B cell (primary cell): Measurements from ENCODE around the gene MLXIP. TPM values are rescaled to one million over a fixed set of nuclear protein-coding genes. Genes with fewer than 3 reads are reported as not detected.

Experiments
- ATAC-seq: fragments of 200-7000 bp; cut with Tn5 transposase; one replicate; pipeline ENCODE4 v1.10.0; 2021; ENCODE audit warnings: low read depth, mild to moderate bottlenecking, moderate number of reproducible peaks, moderate library complexity
- CTCF ChIA-PET: fragments of 350-600 bp; sonication (Branson Sonifier 250); formaldehyde crosslinking; loops from one replicate; lab custom pipeline; 2021; ENCODE audit warnings: antibody characterized with exemption, inconsistent platforms; lab: Charles Lee
- POLR2A ChIA-PET: fragments of 350-600 bp; sonication (Branson Sonifier 250); formaldehyde crosslinking; loops from one replicate; lab custom pipeline; 2021; ENCODE audit warnings: antibody characterized with exemption; lab: Charles Lee
- DNase-seq: peaks from one replicate; pipeline ENCODE4 v3.0.0; 2013
- H2AFZ ChIP-seq: 2 replicates; pipeline ENCODE4 v1.6.1; 2012; ENCODE audit warnings: mild to moderate bottlenecking, low read depth, low read length; ENCODE audit not compliant: insufficient read depth, poor library complexity, severe bottlenecking
- H3K27ac ChIP-seq, 2 donors: 1 replicate in 1 of 2; 2 replicates in 1 of 2; pipeline ENCODE4 v1.5.1; 2012 to 2013; ENCODE audit warnings: low read length in 2 of 2, mild to moderate bottlenecking in 2 of 2, moderate library complexity in 1 of 2
- H3K27me3 ChIP-seq, 4 experiments: fragments of 200-600 bp in 1 of 4; sonication (generic) in 1 of 4; replicated peaks in 1 of 4; 1 replicate in 2 of 4; 2 replicates in 2 of 4; pipeline versions ENCODE4 v1.6.1 to v1.7.0; 2013 to 2016; ENCODE audit warnings: low read length in 3 of 4, mild to moderate bottlenecking in 2 of 4, mixed read lengths in 1 of 4, moderate library complexity in 1 of 4; ENCODE audit not compliant: insufficient read depth in 4 of 4, control insufficient read depth in 3 of 4; ENCODE audit errors: control extremely low read depth in 1 of 4
- H3K36me3 ChIP-seq, 2 experiments: replicated peaks in 1 of 2; 1 replicate in 1 of 2; 2 replicates in 1 of 2; pipeline versions ENCODE4 v1.6.1 to v1.7.1; 2013; ENCODE audit warnings: low read length in 1 of 2; ENCODE audit not compliant: insufficient read depth in 2 of 2, control insufficient read depth in 1 of 2; ENCODE audit errors: control extremely low read depth in 1 of 2, extremely low read depth in 1 of 2
- H3K4me1 ChIP-seq, 2 donors: fragments of 200-600 bp in 1 of 2; sonication (generic) in 1 of 2; 1 replicate in 1 of 2; 2 replicates in 1 of 2; pipeline versions ENCODE4 v1.5.1 to v1.6.1; 2013 to 2017; ENCODE audit warnings: low read length in 2 of 2; ENCODE audit not compliant: control insufficient read depth in 2 of 2, insufficient read depth in 2 of 2
- H3K4me2 ChIP-seq: replicated peaks from 2 replicates; pipeline ENCODE3; 2012; ENCODE audit warnings: mild to moderate bottlenecking, low read depth, low read length; ENCODE audit not compliant: poor library complexity, severe bottlenecking
- H3K4me3 ChIP-seq, 5 experiments: fragments of 200-600 bp in 1 of 5; sonication (generic) in 1 of 5; 1 replicate in 3 of 5; 2 replicates in 2 of 5; pipeline versions ENCODE4 v1.5.1 to v1.7.0; 2011 to 2016; ENCODE audit warnings: low read length in 4 of 5, mild to moderate bottlenecking in 4 of 5, low read depth in 2 of 5, control low read depth in 1 of 5, moderate library complexity in 1 of 5; ENCODE audit not compliant: insufficient read depth in 1 of 5; ENCODE audit errors: control extremely low read depth in 1 of 5, extremely low read depth in 1 of 5
- H3K79me2 ChIP-seq: fragments of 200-600 bp; sonication (generic); one replicate; pipeline ENCODE4 v1.6.0; 2016; ENCODE audit warnings: low read length; ENCODE audit not compliant: control insufficient read depth, insufficient read depth
- H3K9ac ChIP-seq: fragments of 200-600 bp; sonication (generic); 2 replicates; pipeline ENCODE4 v1.6.1; 2017; ENCODE audit warnings: mild to moderate bottlenecking, low read length, moderate library complexity
- H3K9me3 ChIP-seq, 3 donors: one replicate each; pipeline versions ENCODE4 v1.6.1 to v1.7.1; 2013; ENCODE audit warnings: low read length in 2 of 3; ENCODE audit not compliant: control insufficient read depth in 2 of 3, insufficient read depth in 1 of 3; ENCODE audit errors: control extremely low read depth in 1 of 3
- H4K20me1 ChIP-seq: 2 replicates; pipeline ENCODE4 v1.6.0; 2012; ENCODE audit warnings: mild to moderate bottlenecking, low read length; ENCODE audit not compliant: insufficient read depth, control insufficient read depth, poor library complexity, severe bottlenecking
- H3K27ac Mint-ChIP-seq: one replicate; pipeline ENCODE4 v1.8.0; 2021; ENCODE audit warnings: mixed read lengths
- H3K27me3 Mint-ChIP-seq: one replicate; pipeline ENCODE4 v1.8.0; 2021; ENCODE audit warnings: mixed read lengths
- H3K4me1 Mint-ChIP-seq: one replicate; pipeline ENCODE4 v1.8.0; 2021; ENCODE audit warnings: mixed read lengths
- H3K4me3 Mint-ChIP-seq: one replicate; pipeline ENCODE4 v1.8.0; 2021; ENCODE audit warnings: mixed read lengths
- H3K9me3 Mint-ChIP-seq: one replicate; pipeline ENCODE4 v1.8.0; 2022; ENCODE audit warnings: mixed read lengths; ENCODE audit not compliant: insufficient read depth
- CTCF ChIP-seq: fragments of 200-600 bp; IDR thresholded peaks from one replicate; pipeline ENCODE4 v1.8.0; 2022; ENCODE audit warnings: antibody characterized with exemption, mild to moderate bottlenecking
- EZH2 ChIP-seq: IDR thresholded peaks from 2 replicates; pipeline ENCODE4 v1.6.1; 2012; ENCODE audit warnings: borderline replicate concordance, low read depth, mild to moderate bottlenecking, moderate library complexity, low read length; ENCODE audit not compliant: insufficient read depth, poor library complexity, severe bottlenecking
- WGBS: methylation state at CpG from one replicate; pipeline ENCODE4 v1.1.5; 2013; ENCODE audit warnings: missing lambda C conversion rate; ENCODE audit not compliant: insufficient coverage; 5-methylcytosine and 5-hydroxymethylcytosine counted together
- intact Hi-C: fragments of 100-400 bp; cut with micrococcal nuclease; formaldehyde crosslinking; loops from one replicate; pipeline ENCODE4 v1.10.0; 2022
- polyA minus RNA-seq: library from RNA; depleted of rRNA, polyadenylated mRNA; stranded (reverse); fragments of >200 nt; gene quantifications from 2 replicates; pipeline ENCODE4 v1.2.3, GENCODE V29; 2012
- polyA plus RNA-seq: library from polyadenylated mRNA; depleted of rRNA; stranded (reverse); fragments of >200 nt; gene quantifications from 2 replicates; pipeline ENCODE4 v1.2.3, GENCODE V29; 2012
- total RNA-seq, 2 donors: library from RNA; stranded (reverse); fragments of 120-200 nt in 1 of 2; gene quantifications; 1 replicate in 1 of 2; 2 replicates in 1 of 2; pipeline versions ENCODE4 v1.2.3 to v1.2.4, GENCODE V29; 2013 to 2022

The MLXIP gene
- total RNA-seq (91.2 and 94.5 TPM in 2 replicates), polyA plus RNA-seq (28.1 and 30.6 TPM in 2 replicates), polyA minus RNA-seq (42.0 and 54.1 TPM in 2 replicates)
- total RNA-seq (2013) = 14.1 TPM

GRCh38 chr12:122078141-122079032 lies at the start of gene MLXIP:
TSS of gene MLXIP (plus strand) at chr12:122078756. CDS start at chr12:122078854, 98 bp downstream.
- H3K27me3 Mint-ChIP-seq = no peaks in the 10 kb centered on the region
- H3K27ac ChIP-seq = peak within 1 kb of the TSS; percentile 14 to 74
- H3K4me3 Mint-ChIP-seq = peak within 1 kb of the TSS; percentile 92
- peak within 1 kb of the TSS; percentile 74 for H3K9ac ChIP-seq
- peaks cover 51% of the 10 kb centered on the region for H3K79me2 ChIP-seq
- peaks cover 55 to 66% of the 10 kb centered on the region in 2 donors for H3K4me1 ChIP-seq
- DNase-seq = peak; percentile 95
- POLR2A ChIA-PET = interaction anchor here (0.6 to 1.6 kb wide), 5 partner anchors 10 to 1781 kb away, joined by 5 to 23 read pairs (median 8); no protein-coding TSS in a partner anchor
- CTCF ChIA-PET = interaction anchor here (0.6 to 5.9 kb wide), 7 partner anchors 11 to 52 kb away, joined by 3 to 58 read pairs (median 3); no protein-coding TSS in a partner anchor
- TF ChIP-seq CTCF = no peak
- TF ChIP-seq EZH2 = no peak
- H3K36me3 ChIP-seq = no peaks in the 10 kb centered on the region
- H3K4me2 ChIP-seq = peak within 1 kb of the TSS; percentile 81
- intact Hi-C loops = loop anchor here (1.0 to 5.0 kb wide), 5 partner anchors 10 to 612 kb away; partner anchors contain the start of genes BCL7A, DIABLO and PSMD9
- peak within 1 kb of the TSS; percentile 63 to 88 (median 78) for H3K4me3 ChIP-seq
- ATAC-seq = peak; percentile 77
- H3K9me3 ChIP-seq = no peaks in the 10 kb centered on the region
- peak within 1 kb of the TSS; percentile 81 for H2AFZ ChIP-seq
- H3K27me3 ChIP-seq = no peaks in the 10 kb centered on the region
- under 1% methylated on average over 113 of the region's 113 CpGs for WGBS
- H3K27ac Mint-ChIP-seq = peak within 1 kb of the TSS; percentile 86
- no peaks in the 10 kb centered on the region for H3K9me3 Mint-ChIP-seq
- H3K4me1 Mint-ChIP-seq = peaks cover 55% of the 10 kb centered on the region
- H4K20me1 ChIP-seq = peaks cover 29% of the 10 kb centered on the region
